Measurements from ENCODE around the gene CCDC40.

Gene CCDC40

DNA sequence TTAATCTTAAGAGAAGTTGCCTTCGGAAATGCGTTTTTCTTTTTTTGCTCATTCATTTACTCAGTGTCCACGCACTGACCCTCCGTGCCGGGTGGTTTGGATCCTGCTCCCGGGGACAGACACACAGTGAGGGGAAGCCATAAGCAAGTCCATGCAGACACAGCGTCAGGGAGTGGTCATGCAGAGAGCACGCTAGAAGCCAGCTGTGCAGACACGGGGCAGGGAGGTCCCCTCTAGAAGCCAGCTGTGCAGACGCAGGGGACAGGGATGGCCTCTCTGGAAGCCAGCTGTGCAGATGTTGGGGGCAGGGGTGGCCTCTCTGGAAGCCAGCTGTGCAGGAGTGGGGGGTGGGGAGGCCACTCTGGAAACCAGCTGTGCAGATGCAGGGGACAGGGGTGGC, 69.7 kb downstream of the CCDC40 start:
- Histone ChIP-seq H4K20me1 (peaks cover 0 to 75% (median 4%) of the 10 kb centered on the region in 11 experiments; a peak in 7 of 22 replicates), H3K36me3 (peaks cover 0 to 79% (median 0%) of the 10 kb centered on the region in 11 experiments; a peak in 6 of 22 replicates), H3K27ac (no peak overlapping the region), H3K4me2 (peak overlapping the region in 4 of 11 experiments; percentile 7 to 18 (median 11); a peak in 1 of 22 replicates), H3K9ac (no peak overlapping the region), H3K4me1 (peaks cover 12 to 28% (median 24%) of the 10 kb centered on the region in 10 experiments), H3K9me3 (replicated peaks in 1 of 11) (no peaks in the 10 kb centered on the region), H3K4me3 (no peak overlapping the region), H3K27me3 (no peaks in the 10 kb centered on the region)
- TF ChIP-seq Cebpa-rat (IDR thresholded peaks at IDR 0.05) = no peak

DNA sequence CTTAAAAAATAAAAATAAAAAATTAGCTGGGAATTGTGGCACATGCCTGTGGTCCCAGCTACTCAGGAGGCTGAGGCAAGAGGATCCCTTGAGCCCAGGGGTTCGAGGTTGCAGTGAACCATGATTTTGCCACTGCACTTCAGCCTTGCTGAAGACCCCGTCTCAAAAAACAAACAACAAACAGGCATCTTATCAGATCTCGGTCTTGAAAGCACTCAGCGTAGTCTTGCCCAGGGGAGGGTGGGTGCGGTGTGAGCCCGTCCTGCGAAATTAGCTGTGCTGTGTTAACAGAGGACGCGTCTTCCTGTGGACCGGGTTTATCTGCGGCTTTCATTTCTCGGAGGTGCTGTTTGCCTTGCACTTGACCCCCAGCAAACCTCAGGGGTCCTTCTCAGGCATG, 70.3 kb downstream of the CCDC40 start:
- H3K4me2 ChIP-seq = no peak overlapping the region; a peak in 1 of 22 replicates
- no peak overlapping the region for H3K9ac ChIP-seq
- H3K27me3 ChIP-seq = no peaks in the 10 kb centered on the region
- TF ChIP-seq Cebpa-rat (IDR thresholded peaks at IDR 0.05) = no peak
- H3K36me3 ChIP-seq = peaks cover 0 to 82% (median 0%) of the 10 kb centered on the region in 11 experiments; a peak in 6 of 22 replicates
- H3K4me1 ChIP-seq = peaks cover 12 to 32% (median 24%) of the 10 kb centered on the region in 10 experiments
- H4K20me1 ChIP-seq = peaks cover 0 to 75% (median 6%) of the 10 kb centered on the region in 11 experiments; a peak in 11 of 22 replicates
- H3K27ac ChIP-seq = no peak overlapping the region
- H3K4me3 ChIP-seq = no peak overlapping the region
- H3K9me3 ChIP-seq (replicated peaks in 1 of 11) = no peaks in the 10 kb centered on the region

GRCh38 chr17:80107231-80108021, 71.0 kb downstream of the CCDC40 start:
- no peak overlapping the region for H3K4me3 ChIP-seq
- no peak overlapping the region for H3K27ac ChIP-seq
- H4K20me1 ChIP-seq = peaks cover 0 to 77% (median 10%) of the 10 kb centered on the region in 11 experiments; a peak in 15 of 22 replicates
- peaks cover 13 to 32% (median 25%) of the 10 kb centered on the region in 10 experiments for H3K4me1 ChIP-seq
- H3K27me3 ChIP-seq = 0 out of 22 replicates have a peak, but pooled peaks cover 0 to 2% (median 0%) of the 10 kb centered on the region in 11 experiments
- no peaks in the 10 kb centered on the region for H3K9me3 ChIP-seq (replicated peaks in 1 of 11)
- no peak overlapping the region for H3K4me2 ChIP-seq
- no peak for TF ChIP-seq Cebpa-rat (IDR thresholded peaks at IDR 0.05)
- no peak overlapping the region for H3K9ac ChIP-seq
- peaks cover 0 to 89% (median 0%) of the 10 kb centered on the region in 11 experiments; a peak in 6 of 22 replicates for H3K36me3 ChIP-seq

DNA sequence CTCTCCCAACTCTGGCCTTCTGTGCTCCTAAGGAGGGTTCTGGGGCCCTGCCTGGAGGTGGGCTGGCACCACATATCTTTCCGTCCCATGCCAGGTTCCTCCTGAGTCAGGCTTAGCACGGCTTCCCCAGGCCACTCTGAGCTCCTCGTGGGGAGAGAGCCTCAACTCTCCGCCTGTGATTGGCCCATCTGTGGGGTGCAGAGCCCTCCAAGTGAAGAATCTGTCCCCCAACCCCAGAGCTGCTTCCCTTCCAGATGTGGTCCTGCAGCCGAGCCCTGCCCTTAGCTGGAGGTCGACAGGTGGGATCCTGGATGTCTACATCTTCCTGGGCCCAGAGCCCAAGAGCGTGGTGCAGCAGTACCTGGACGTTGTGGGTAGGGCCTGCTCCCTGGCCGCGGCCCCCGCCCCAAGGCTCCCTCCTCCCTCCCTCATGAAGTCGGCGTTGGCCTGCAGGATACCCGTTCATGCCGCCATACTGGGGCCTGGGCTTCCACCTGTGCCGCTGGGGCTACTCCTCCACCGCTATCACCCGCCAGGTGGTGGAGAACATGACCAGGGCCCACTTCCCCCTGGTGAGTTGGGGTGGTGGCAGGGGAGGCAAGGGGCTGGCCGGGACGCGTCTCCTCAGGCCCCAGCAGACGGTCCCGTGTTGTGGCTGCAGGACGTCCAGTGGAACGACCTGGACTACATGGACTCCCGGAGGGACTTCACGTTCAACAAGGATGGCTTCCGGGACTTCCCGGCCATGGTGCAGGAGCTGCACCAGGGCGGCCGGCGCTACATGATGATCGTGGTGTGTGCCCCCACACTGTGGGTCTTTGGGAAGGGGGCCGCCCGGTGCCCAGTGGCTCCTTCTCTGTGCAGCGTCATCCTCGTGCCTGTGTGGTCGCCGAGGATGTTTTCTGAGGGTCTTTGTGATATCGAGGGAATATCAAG, 71.9 kb downstream of the CCDC40 start:
- no peak overlapping the region for H3K4me2 ChIP-seq
- no peak overlapping the region for H3K4me3 ChIP-seq
- no peaks in the 10 kb centered on the region for H3K9me3 ChIP-seq (replicated peaks in 1 of 11)
- H3K27me3 ChIP-seq = peaks cover 0 to 8% (median 0%) of the 10 kb centered on the region in 11 experiments; a peak in 1 of 22 replicates
- H3K9ac ChIP-seq = no peak overlapping the region
- H3K4me1 ChIP-seq = peaks cover 16 to 33% (median 24%) of the 10 kb centered on the region in 10 experiments
- H3K27ac ChIP-seq = no peak overlapping the region
- H3K36me3 ChIP-seq = peaks cover 0 to 95% (median 0%) of the 10 kb centered on the region in 11 experiments; a peak in 6 of 22 replicates
- peaks cover 0 to 70% (median 19%) of the 10 kb centered on the region in 11 experiments; a peak in 15 of 22 replicates for H4K20me1 ChIP-seq
- TF ChIP-seq Cebpa-rat (IDR thresholded peaks at IDR 0.05) = no peak

DNA sequence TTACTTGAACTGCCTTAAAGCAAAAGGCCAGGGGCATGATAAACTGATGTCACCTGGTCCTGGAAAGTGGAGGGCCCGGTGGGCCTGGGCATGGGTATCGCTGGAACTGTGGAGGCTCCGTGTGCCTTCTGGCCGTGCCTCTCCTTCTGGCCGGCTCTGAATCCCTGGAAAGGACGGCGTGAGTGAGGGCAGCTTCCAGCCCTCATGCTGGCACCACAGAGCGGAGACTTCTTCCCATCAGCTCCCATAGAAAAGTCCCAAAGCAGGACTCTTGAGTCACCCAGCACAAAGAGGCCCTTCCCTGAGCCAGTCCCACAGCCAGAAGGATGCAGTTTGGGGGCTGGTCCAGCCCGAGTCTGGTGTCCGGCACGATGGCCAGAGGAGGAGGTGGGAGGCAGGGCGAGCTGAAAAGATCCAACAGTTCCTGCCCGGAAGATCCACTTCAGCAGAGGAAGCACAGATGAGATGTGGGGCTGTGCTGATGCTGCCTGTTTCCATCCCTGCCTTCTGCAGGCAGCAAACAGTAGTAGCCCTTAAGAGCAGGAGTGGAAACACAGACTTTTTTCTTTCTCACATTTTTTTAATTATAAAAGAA, 72.7 kb downstream of the CCDC40 start:
- H3K36me3 ChIP-seq = peaks cover 0 to 96% (median 0%) of the 10 kb centered on the region in 11 experiments; a peak in 6 of 22 replicates
- peaks cover 0 to 2% (median 0%) of the 10 kb centered on the region in 11 experiments; a peak in 3 of 22 replicates for H3K9me3 ChIP-seq (replicated peaks in 1 of 11)

GRCh38 chr17:80109713-80110446, 73.4 kb downstream of the CCDC40 start:
- Histone ChIP-seq H3K9ac (no peak overlapping the region), H3K27me3 (peaks cover 0 to 8% (median 0%) of the 10 kb centered on the region in 11 experiments; a peak in 2 of 22 replicates), H3K4me3 (no peak overlapping the region), H3K4me2 (no peak overlapping the region), H3K4me1 (peaks cover 15 to 47% (median 25%) of the 10 kb centered on the region in 10 experiments), H3K27ac (no peak overlapping the region), H3K36me3 (peaks cover 0 to 96% (median 0%) of the 10 kb centered on the region in 11 experiments; a peak in 6 of 22 replicates), H4K20me1 (peaks cover 0 to 54% (median 19%) of the 10 kb centered on the region in 11 experiments; a peak in 14 of 22 replicates), H3K9me3 (replicated peaks in 1 of 11) (peaks cover 2 to 9% (median 3%) of the 10 kb centered on the region in 11 experiments; a peak in 21 of 22 replicates)
- TF ChIP-seq Cebpa-rat (IDR thresholded peaks at IDR 0.05) = no peak

More for the DNA sequence above, 72.7 kb downstream of the CCDC40 start:
- H3K4me2 ChIP-seq = no peak overlapping the region
- peaks cover 0 to 8% (median 0%) of the 10 kb centered on the region in 11 experiments; a peak in 1 of 22 replicates for H3K27me3 ChIP-seq
- no peak for TF ChIP-seq Cebpa-rat (IDR thresholded peaks at IDR 0.05)
- H4K20me1 ChIP-seq = peaks cover 0 to 61% (median 19%) of the 10 kb centered on the region in 11 experiments; a peak in 15 of 22 replicates
- H3K4me1 ChIP-seq = peaks cover 18 to 41% (median 26%) of the 10 kb centered on the region in 10 experiments
- no peak overlapping the region for H3K4me3 ChIP-seq
- no peak overlapping the region for H3K9ac ChIP-seq
- H3K27ac ChIP-seq = no peak overlapping the region

GRCh38 chr17:80110447-80110812, 74.0 kb downstream of the CCDC40 start:
- Histone ChIP-seq H3K9me3 (replicated peaks in 1 of 11) (peaks cover 8 to 15% (median 8%) of the 10 kb centered on the region in 11 experiments; a peak in 21 of 22 replicates), H3K36me3 (peaks cover 0 to 96% (median 0%) of the 10 kb centered on the region in 11 experiments; a peak in 6 of 22 replicates), H3K9ac (no peak overlapping the region), H3K27me3 (peaks cover 0 to 8% (median 0%) of the 10 kb centered on the region in 11 experiments; a peak in 2 of 22 replicates), H3K4me3 (no peak overlapping the region), H3K4me1 (peaks cover 15 to 47% (median 25%) of the 10 kb centered on the region in 10 experiments), H3K4me2 (no peak overlapping the region), H3K27ac (no peak overlapping the region), H4K20me1 (peaks cover 0 to 48% (median 18%) of the 10 kb centered on the region in 11 experiments; a peak in 14 of 22 replicates)
- no peak for TF ChIP-seq Cebpa-rat (IDR thresholded peaks at IDR 0.05)

Measured in BLaER1 treated with 17β-estradiol and CSF1 and Interleukin-3, amounts not matched to agents 10 nM and 100 nM (cell line).